NCI-H510A treated with DMSO at 0.1 percent for 48 hours (cell line): ENCODE data around the gene CMSS1.

Experiments
- DNase-seq: peaks from one replicate; lab custom pipeline; 2025; lab: John Stamatoyannopoulos, UW

Gene CMSS1

GRCh38 chr3:99997293-99997692, 179.6 kb downstream of the CMSS1 start:
- no peak for DNase-seq

GRCh38 chr3:99999536-99999935, 181.9 kb downstream of the CMSS1 start:
- DNase-seq = no peak

GRCh38 chr3:100001083-100001482, 183.4 kb downstream of the CMSS1 start:
- DNase-seq = no peak

- DNase-seq = peak; percentile 38
These were observed 184.0 kb downstream of the CMSS1 start for GRCh38 chr3:100001526-100002270.

- DNase-seq = peak; percentile 27
These were observed 185.1 kb downstream of the CMSS1 start for GRCh38 chr3:100002599-100003350.

GRCh38 chr3:100003609-100004503, 186.2 kb downstream of the CMSS1 start:
- DNase-seq = peak; percentile 8

GRCh38 chr3:100004931-100005330, 187.3 kb downstream of the CMSS1 start:
- DNase-seq = no peak

- DNase-seq = no peak
These were observed 188.2 kb downstream of the CMSS1 start for GRCh38 chr3:100005665-100006393.

- DNase-seq = no peak
These were observed 189.1 kb downstream of the CMSS1 start for GRCh38 chr3:100006570-100007271.

- DNase-seq = no peak
These were observed 189.7 kb downstream of the CMSS1 start for GRCh38 chr3:100007313-100007712.

GRCh38 chr3:100008081-100008698, 190.5 kb downstream of the CMSS1 start:
- DNase-seq = no peak

- no peak for DNase-seq
These were observed 191.8 kb downstream of the CMSS1 start for GRCh38 chr3:100009276-100010086.

- DNase-seq = no peak
These were observed 192.4 kb downstream of the CMSS1 start for GRCh38 chr3:100010087-100010417.

GRCh38 chr3:100018806-100019205, 201.1 kb downstream of the CMSS1 start:
- DNase-seq = no peak

GRCh38 chr3:100019719-100020118, 202.1 kb downstream of the CMSS1 start:
- DNase-seq = no peak

GRCh38 chr3:100020876-100021644, 203.4 kb downstream of the CMSS1 start:
- no peak for DNase-seq

GRCh38 chr3:100022506-100022905, 204.8 kb downstream of the CMSS1 start:
- no peak for DNase-seq

- DNase-seq = peak; percentile 68
These were observed 205.5 kb downstream of the CMSS1 start for GRCh38 chr3:100023150-100023549.

GRCh38 chr3:100023595-100023994, 205.9 kb downstream of the CMSS1 start:
- DNase-seq = no peak
